Thoracic aorta (tissue), 2 donors: ENCODE measurements around the gene LDLRAD4. TPM values are rescaled to one million over a fixed set of nuclear protein-coding genes. Genes with fewer than 3 reads are reported as not detected.

Experiments used
- ATAC-seq: fragments of 150-250 bp; one replicate; pipeline ENCODE4 v1.8.0; 2017; ENCODE audit warnings: low read depth; ENCODE audit not compliant: insufficient number of reproducible peaks, low FRiP score
- DNase-seq: peaks from one replicate; pipeline ENCODE4 v3.0.0-alpha.2; 2020; ENCODE audit warnings: low spot score
- H3K27ac ChIP-seq, 2 donors: fragments of 200-600 bp; sonication (generic); 1 replicate in 1 of 2; 2 replicates in 1 of 2; pipeline ENCODE4 v1.5.1; 2016; ENCODE audit warnings: mild to moderate bottlenecking in 2 of 2, moderate library complexity in 2 of 2
- H3K27me3 ChIP-seq: fragments of 200-600 bp; sonication (generic); replicated peaks from 2 replicates; pipeline ENCODE4 v1.6.0; 2016; ENCODE audit warnings: mild to moderate bottlenecking; ENCODE audit not compliant: insufficient read depth
- H3K36me3 ChIP-seq: fragments of 200-600 bp; sonication (generic); one replicate; pipeline ENCODE4 v1.5.1; 2016
- H3K4me1 ChIP-seq, 2 donors: fragments of 200-600 bp; sonication (generic); 1 replicate in 1 of 2; 2 replicates in 1 of 2; pipeline versions ENCODE4 v1.5.1 to v1.6.0; 2016; ENCODE audit warnings: low read depth in 2 of 2, mild to moderate bottlenecking in 1 of 2; ENCODE audit not compliant: control insufficient read depth in 1 of 2
- H3K4me3 ChIP-seq: fragments of 200-600 bp; sonication (generic); 2 replicates; pipeline ENCODE4 v1.5.1; 2016; ENCODE audit warnings: mild to moderate bottlenecking
- H3K9me3 ChIP-seq: fragments of 200-600 bp; sonication (generic); 2 replicates; pipeline ENCODE4 v1.5.1; 2016
- CTCF ChIP-seq: fragments of 200-600 bp; sonication (generic); IDR thresholded peaks from one replicate; pipeline ENCODE4 v1.5.1; 2019; ENCODE audit warnings: antibody characterized with exemption
- total RNA-seq, 2 donors: library from RNA; depleted of rRNA; stranded (reverse); fragments of >200 nt; gene quantifications; one replicate each; pipeline versions ENCODE4 v1.1.0 to v1.2.3, GENCODE V29; 2016

LDLRAD4 gene
- total RNA-seq, 2 donors from 2014 or later: 98.4 to 135 TPM

GRCh38 chr18:13610555-13611141, 392.1 kb downstream of the LDLRAD4 start:
- H3K27me3 ChIP-seq: no peaks in the 10 kb centered on the region
- H3K36me3 ChIP-seq: no peaks in the 10 kb centered on the region
- peak overlapping the region; percentile 65 for H3K4me3 ChIP-seq
- DNase-seq (no peak), ATAC-seq (no peak)
- H3K4me1 ChIP-seq: peaks cover 10 to 42% of the 10 kb centered on the region in 2 donors
- no peak for TF ChIP-seq CTCF
- H3K9me3 ChIP-seq: no peaks in the 10 kb centered on the region
- peak overlapping the region; percentile 41 to 45 for H3K27ac ChIP-seq

DNA sequence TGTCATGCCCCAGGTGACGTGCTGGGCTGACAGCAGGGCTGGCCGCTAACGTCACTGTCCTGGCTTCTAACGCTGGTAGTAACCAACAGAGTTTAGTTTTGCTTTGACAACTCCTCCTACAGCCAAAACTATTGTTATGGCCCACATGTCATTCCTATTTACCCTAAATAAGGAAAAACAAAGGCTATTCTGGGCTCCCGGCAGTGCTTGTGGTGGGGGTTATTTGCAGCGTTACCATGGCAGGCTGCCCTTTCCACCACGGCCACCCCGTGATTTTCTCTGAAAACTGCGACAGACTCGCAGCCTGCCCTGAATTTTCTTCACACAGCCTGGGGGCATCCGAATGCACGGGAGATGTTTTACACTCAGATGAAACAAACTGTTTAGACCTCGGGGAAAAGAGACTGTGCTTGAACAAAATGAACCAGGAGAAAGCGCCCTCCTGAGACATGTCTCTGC, 392.6 kb downstream of the LDLRAD4 start:
- DNase-seq (no peak), ATAC-seq (peak; percentile 57)
- H3K4me1 ChIP-seq: peaks cover 10 to 43% of the 10 kb centered on the region in 2 donors
- no peaks in the 10 kb centered on the region for H3K36me3 ChIP-seq
- no peaks in the 10 kb centered on the region for H3K27me3 ChIP-seq
- TF ChIP-seq CTCF: no peak
- no peaks in the 10 kb centered on the region for H3K9me3 ChIP-seq
- H3K4me3 ChIP-seq: peak overlapping the region; percentile 65
- H3K27ac ChIP-seq: peak overlapping the region; percentile 41 to 45

GRCh38 chr18:13611601-13612195, 393.1 kb downstream of the LDLRAD4 start:
- ATAC-seq (peak; percentile 24), DNase-seq (no peak)
- Histone ChIP-seq H3K4me3 (peak overlapping the region; percentile 65), H3K27me3 (no peaks in the 10 kb centered on the region), H3K27ac (peak overlapping the region; percentile 41 to 45), H3K4me1 (peaks cover 10 to 43% of the 10 kb centered on the region in 2 donors), H3K36me3 (no peaks in the 10 kb centered on the region), H3K9me3 (no peaks in the 10 kb centered on the region)
- TF ChIP-seq CTCF: no peak

DNA sequence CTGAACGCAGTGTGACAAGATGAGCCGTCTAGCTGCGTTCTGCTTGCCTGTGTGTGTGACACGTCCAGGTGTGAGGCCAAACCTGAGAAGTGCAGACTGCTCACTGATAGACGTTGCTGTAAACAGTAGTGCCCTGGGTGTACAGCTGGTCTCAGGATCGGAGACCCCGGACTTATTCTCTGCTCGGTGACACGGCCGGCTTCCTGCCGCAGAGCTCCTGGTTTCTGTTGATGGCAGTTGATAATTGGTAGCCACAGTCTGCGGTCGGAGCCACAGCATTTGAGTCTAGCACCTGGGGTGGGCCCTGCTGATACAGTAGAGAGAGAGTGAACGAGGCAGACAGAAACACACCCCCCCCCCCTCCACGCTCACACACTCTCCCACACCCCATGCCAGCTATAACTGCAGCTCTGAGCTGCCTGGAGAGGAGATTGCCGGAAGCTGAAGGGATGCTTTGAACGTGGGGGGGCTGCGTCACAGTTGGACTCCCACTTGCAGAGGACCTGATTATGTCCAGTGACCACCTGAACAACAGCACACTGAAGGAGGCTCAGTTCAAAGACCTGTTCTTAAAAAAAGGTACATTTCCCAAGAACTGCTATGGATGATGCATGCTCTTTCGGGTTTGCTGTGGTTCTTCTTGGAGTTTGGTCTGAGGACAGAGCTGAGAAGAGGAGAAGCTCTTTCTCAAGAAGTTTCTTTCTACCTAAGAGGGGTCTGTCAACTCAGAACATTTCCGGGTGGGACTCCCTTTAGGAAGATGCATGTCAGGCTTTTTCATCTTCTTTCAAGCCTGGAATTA, 393.8 kb downstream of the LDLRAD4 start:
- ATAC-seq (no peak), DNase-seq (no peak)
- Histone ChIP-seq H3K4me1 (peaks cover 10 to 43% of the 10 kb centered on the region in 2 donors), H3K4me3 (peak overlapping the region; percentile 65), H3K9me3 (no peaks in the 10 kb centered on the region), H3K27ac (no peak overlapping the region), H3K36me3 (no peaks in the 10 kb centered on the region), H3K27me3 (no peaks in the 10 kb centered on the region)
- no peak for TF ChIP-seq CTCF

GRCh38 chr18:13613099-13613498, 394.5 kb downstream of the LDLRAD4 start:
- peaks cover 10 to 43% of the 10 kb centered on the region in 2 donors for H3K4me1 ChIP-seq
- ATAC-seq: no peak
- H3K27ac ChIP-seq: no peak overlapping the region

More at GRCh38 chr18:13613099-13613498, 394.5 kb downstream of the LDLRAD4 start:
- Histone ChIP-seq H3K27me3 (no peaks in the 10 kb centered on the region), H3K9me3 (no peaks in the 10 kb centered on the region), H3K36me3 (no peaks in the 10 kb centered on the region), H3K4me3 (no peak overlapping the region)
- DNase-seq: no peak
- no peak for TF ChIP-seq CTCF
